ENCODE data around the gene BRF1. TPM values are rescaled to one million over a fixed set of nuclear protein-coding genes. Genes with fewer than 3 reads are reported as not detected.

The BRF1 gene
- total RNA-seq, 8 experiments from 2014 or later, result 14.4 to 36.3 (median 30.8) TPM

DNA sequence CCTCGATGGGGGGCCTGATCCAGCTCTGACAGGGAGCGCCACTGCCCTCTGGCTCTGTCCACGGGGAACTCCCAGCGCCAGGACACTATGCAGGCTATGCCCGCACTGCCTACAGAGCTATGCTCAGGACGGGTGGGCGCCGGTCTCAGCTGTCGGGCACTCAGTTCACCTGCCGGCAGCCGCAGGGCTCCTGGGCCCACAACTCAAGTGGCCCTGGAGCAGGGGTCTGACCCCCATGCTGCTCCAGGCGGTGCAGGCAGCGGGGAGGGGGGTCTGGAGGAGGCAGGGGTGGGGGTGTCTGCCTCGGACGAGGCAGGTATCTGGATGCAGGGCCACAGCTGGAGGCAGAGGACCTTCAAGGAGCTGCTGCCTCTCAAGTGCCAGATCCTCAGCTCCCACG is 91.2 kb downstream of the BRF1 start:
- in situ Hi-C loops (cut with MboI; ENCODE audit: low pct_unique_long_range_greater_than_20kb in 2 of 9, low sequenced_read_pairs in 9 of 9, unreplicated experiment in 9 of 9), result loop anchor here in 1 of 9 experiments (25.0 kb wide), 1 partner anchor 153 kb away; no protein-coding TSS in a partner anchor
- Histone ChIP-seq H3K27ac (no peak overlapping the region), H3K4me3 (no peak overlapping the region), H3K4me1 (replicated peaks in 1 of 2) (peaks cover 5 to 14% of the 10 kb centered on the region in 2 donors)
- no peak for ATAC-seq (replicated peaks in 6 of 8)
- 100% methylated on average over 1 of the region's 16 CpGs; no CpG with 5 or more reads in 9 of the 10 experiments for WGBS, 10 experiments

DNA sequence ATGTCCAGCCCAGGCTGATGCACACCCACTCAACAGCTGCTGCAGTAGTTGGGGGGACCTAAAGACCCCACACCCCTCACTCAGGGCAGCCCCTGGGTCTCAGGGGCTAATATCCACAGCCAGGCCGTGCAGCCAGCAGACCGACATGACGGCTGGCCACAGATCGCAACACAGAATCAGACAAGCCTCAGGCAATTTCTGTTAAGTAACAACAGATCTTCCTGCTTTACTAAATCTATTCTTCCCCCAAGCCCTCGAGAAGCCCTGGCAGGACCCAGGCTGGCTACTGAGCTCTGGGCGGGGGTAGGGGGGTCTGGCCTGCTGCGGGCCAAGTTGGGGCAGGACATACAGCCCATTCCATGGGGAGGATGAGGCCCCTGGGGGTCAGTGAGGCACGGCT is 91.7 kb downstream of the BRF1 start:
- ATAC-seq (replicated peaks in 6 of 8), result no peak
- 100% methylated on average over 2 of the region's 8 CpGs; no CpG with 5 or more reads in 9 of the 10 experiments for WGBS, 10 experiments
- peaks cover 5 to 14% of the 10 kb centered on the region in 2 donors for H3K4me1 ChIP-seq (replicated peaks in 1 of 2)
- in situ Hi-C loops (cut with MboI; ENCODE audit: low pct_unique_long_range_greater_than_20kb in 2 of 9, low sequenced_read_pairs in 9 of 9, unreplicated experiment in 9 of 9), result loop anchor here in 1 of 9 experiments (25.0 kb wide), 1 partner anchor 153 kb away; no protein-coding TSS in a partner anchor
- no peak overlapping the region for H3K4me3 ChIP-seq
- no peak overlapping the region for H3K27ac ChIP-seq

DNA sequence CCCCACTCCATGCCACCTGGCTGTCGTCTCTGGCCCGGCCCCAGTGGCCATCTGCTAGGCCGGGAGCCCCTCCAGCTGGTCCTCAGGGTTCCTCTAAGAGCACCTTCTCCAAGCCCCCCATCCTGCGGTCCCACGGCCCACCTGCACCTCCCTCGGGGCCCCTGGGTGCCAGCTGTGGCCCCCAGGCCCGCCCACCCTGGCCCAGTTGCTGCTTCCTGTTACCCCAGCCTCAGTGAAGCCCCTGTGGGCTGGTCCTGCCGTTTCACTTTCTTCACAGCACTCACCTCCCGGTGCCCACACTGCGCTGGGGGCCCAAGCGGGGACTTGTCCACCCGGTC is 92.1 kb downstream of the BRF1 start:
- H3K4me3 ChIP-seq, result no peak overlapping the region
- WGBS, 10 experiments, result 80% methylated on average over 1 of the region's 12 CpGs; no CpG with 5 or more reads in 9 of the 10 experiments
- H3K27ac ChIP-seq, result no peak overlapping the region
- in situ Hi-C loops (cut with MboI; ENCODE audit: low pct_unique_long_range_greater_than_20kb in 2 of 9, low sequenced_read_pairs in 9 of 9, unreplicated experiment in 9 of 9), result loop anchor here in 1 of 9 experiments (25.0 kb wide), 1 partner anchor 154 kb away; no protein-coding TSS in a partner anchor
- peaks cover 5 to 16% of the 10 kb centered on the region in 2 donors for H3K4me1 ChIP-seq (replicated peaks in 1 of 2)
- no peak for ATAC-seq (replicated peaks in 6 of 8)

DNA sequence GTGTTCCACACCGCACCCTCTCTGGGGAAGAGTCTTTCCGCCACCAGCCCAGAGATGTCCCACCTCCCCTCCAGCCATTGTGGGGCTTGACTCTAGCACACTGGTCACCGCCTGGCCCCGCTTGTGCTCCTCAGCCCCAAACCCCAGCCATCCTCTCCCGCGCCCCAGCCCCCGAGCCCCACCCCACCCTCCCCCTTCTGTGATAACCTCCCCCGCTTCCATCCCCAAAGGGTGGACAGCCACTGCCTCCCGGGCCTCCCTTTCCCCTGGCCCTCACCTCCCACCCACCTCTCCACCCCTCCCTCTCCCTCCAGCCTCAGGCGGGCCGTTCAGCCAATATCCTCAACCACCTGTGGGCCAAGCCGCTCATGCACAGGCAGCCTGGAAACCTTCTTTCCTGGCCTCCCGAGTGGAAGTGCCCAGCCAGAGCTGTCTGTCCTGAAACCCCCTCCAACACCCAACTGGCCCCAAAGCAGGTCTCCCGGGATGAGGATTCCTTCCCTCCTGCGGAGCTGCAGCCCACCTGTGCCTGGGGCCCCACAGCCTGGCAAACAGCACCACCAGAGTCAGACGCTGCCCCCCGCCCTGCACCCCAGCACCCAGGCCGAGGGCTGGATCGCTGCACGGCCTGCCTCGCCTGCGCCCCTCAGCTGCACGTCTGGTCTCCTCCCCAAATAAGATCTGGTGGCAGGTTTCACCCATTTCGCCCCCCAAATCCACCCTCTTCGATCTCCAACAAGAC is 92.6 kb downstream of the BRF1 start:
- no peak overlapping the region for H3K4me3 ChIP-seq
- no peak overlapping the region for H3K27ac ChIP-seq
- in situ Hi-C loops (cut with MboI; ENCODE audit: low pct_unique_long_range_greater_than_20kb in 2 of 9, low sequenced_read_pairs in 9 of 9, unreplicated experiment in 9 of 9), result loop anchor here in 1 of 9 experiments (25.0 kb wide), 1 partner anchor 154 kb away; no protein-coding TSS in a partner anchor
- H3K4me1 ChIP-seq (replicated peaks in 1 of 2), result peaks cover 10 to 22% of the 10 kb centered on the region in 2 donors
- no peak for ATAC-seq (replicated peaks in 6 of 8)
- no CpG with 5 or more reads among the region's 25 CpGs for WGBS, 10 experiments

DNA sequence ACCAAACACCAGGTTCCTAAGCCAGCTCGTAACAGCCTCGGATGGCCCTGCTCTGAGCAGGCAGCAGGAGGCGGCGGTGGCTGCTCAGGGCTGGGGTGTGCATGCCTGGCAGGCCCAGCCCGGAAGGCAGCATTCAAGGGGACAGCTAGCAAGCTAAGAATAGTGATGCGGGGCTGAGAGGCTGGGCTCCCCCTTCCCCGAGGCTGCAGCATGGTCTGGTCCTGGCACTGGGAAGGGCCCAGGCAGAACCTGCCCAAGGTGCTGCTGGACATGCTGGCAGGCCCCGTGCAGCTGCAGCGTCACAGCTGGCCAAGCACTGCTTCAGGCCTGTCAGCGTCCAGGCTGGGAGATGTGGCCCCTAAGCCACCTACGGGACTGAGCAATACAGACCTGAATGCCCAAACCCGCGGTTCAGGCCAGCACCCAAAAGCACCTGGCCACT is 93.3 kb downstream of the BRF1 start:
- 30 to 64% (median 60%) methylated on average over 2 to 4 of the region's 13 CpGs; no CpG with 5 or more reads in 7 of the 10 experiments for WGBS, 10 experiments
- ATAC-seq (replicated peaks in 6 of 8), result peak in 6 of 8 experiments; percentile 3 to 11 (median 7)
- H3K4me1 ChIP-seq (replicated peaks in 1 of 2), result peaks cover 7 to 20% of the 10 kb centered on the region in 2 donors
- no peak overlapping the region for H3K4me3 ChIP-seq
- no peak overlapping the region for H3K27ac ChIP-seq
- in situ Hi-C loops (cut with MboI; ENCODE audit: low pct_unique_long_range_greater_than_20kb in 2 of 9, low sequenced_read_pairs in 9 of 9, unreplicated experiment in 9 of 9), result loop anchor here in 1 of 9 experiments (25.0 kb wide), 1 partner anchor 155 kb away; no protein-coding TSS in a partner anchor

DNA sequence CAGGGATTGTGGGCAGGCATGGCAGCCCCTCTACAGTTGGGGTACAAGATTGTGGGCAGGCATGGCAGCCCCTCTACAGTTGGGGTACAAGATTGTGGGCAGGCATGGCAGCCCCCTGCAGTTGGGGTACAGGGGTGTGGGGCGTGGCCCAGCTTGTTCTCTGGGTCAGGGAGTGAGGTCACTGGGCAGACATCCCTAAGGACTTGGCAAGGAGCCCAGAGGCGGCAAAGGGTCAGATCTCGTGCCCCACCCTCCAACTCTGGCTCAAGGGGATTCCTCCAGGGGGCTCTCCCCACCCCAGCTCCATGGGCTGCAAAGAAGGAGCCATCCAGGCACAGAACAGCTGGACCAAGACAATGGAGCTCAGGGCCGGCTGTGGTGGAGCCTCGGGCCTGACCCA is 93.9 kb downstream of the BRF1 start:
- no peak overlapping the region for H3K4me3 ChIP-seq
- ATAC-seq (replicated peaks in 6 of 8), result no peak
- peaks cover 10 to 23% of the 10 kb centered on the region in 2 donors for H3K4me1 ChIP-seq (replicated peaks in 1 of 2)
- in situ Hi-C loops (cut with MboI; ENCODE audit: low pct_unique_long_range_greater_than_20kb in 2 of 9, low sequenced_read_pairs in 9 of 9, unreplicated experiment in 9 of 9), result loop anchor here in 1 of 9 experiments (25.0 kb wide), 1 partner anchor 155 kb away; no protein-coding TSS in a partner anchor
- WGBS, 10 experiments, result no CpG with 5 or more reads among the region's 5 CpGs
- no peak overlapping the region for H3K27ac ChIP-seq

DNA sequence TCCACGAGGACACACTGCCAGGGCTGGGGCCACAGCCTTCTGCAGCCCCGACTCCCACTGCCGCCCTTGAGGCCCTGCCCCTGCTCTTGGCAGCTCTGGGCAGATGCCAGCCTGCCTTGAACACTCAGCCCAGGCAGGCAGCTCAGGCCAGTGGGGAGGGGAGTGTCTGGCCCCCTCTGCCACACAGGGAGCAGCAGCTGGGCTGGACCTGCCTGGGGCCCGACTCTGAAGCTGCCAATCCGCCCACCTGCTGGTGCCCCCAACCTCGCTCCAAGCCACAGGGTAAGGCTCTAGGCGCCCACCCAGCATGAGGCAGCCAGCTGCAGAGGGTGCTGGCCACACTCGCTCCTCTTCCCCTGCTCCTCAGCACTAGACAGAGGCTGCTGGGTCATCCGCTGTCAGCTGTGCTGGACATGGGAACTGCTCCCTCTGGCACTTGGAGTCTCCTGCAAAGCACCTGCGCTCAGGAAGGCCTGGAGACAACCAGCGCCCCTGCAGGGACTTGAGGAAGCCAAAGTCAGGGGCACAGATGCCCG is 95.1 kb downstream of the BRF1 start:
- H3K4me1 ChIP-seq (replicated peaks in 1 of 2), result peaks cover 21 to 32% of the 10 kb centered on the region in 2 donors
- peak in 3 of 8 experiments; percentile 2 to 15 (median 3) for ATAC-seq (replicated peaks in 6 of 8)
- no peak overlapping the region for H3K27ac ChIP-seq
- 20 to 100% (median 60%) methylated on average over 1 to 3 of the region's 12 CpGs; no CpG with 5 or more reads in 7 of the 10 experiments for WGBS, 10 experiments
- in situ Hi-C loops (cut with MboI; ENCODE audit: low pct_unique_long_range_greater_than_20kb in 2 of 9, low sequenced_read_pairs in 9 of 9, unreplicated experiment in 9 of 9), result loop anchor here in 1 of 9 experiments (25.0 kb wide), 1 partner anchor 157 kb away; no protein-coding TSS in a partner anchor
- no peak overlapping the region for H3K4me3 ChIP-seq

DNA sequence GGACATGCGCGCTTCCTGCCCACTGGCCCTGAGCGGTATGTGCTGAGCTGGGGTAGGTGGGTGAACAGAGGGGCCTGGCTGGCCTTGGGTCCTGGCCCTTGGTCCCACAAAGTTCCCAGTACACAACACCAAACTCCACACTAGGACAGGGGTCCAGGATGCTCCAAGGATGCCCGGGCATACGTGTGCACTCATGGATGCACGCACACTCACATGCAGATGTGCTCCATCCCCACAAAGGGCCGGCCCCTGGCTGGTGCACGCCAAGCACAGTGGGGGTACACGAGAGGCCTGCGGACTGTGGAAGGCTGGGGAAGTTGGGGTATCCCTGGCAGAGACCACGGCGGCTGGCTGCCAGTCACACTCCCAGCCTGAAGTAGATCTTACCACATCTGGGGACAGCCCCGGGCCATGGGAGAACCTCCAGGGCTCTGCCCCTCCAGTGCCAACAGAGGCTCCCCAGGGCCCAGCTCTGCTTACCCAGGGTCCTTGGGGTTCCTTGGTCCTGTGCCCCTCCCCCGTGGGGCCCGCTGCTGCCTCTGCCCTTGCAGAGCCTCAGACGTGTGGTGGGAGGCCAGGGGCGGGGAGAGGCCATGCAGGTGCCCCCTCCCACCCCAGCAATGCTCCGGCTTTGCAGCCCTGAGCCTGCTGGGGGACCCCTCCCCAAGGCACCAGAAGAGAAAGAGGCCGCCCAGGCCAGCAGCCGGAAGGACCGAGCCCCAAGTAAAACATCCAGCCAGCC is 95.7 kb downstream of the BRF1 start:
- peaks cover 26 to 37% of the 10 kb centered on the region in 2 donors for H3K4me1 ChIP-seq (replicated peaks in 1 of 2)
- H3K27ac ChIP-seq, result no peak overlapping the region
- ATAC-seq (replicated peaks in 6 of 8), result peak in 1 of 8 experiments; percentile 3
- WGBS, 10 experiments, result 90 to 100% methylated on average over 1 to 2 of the region's 21 CpGs; no CpG with 5 or more reads in 8 of the 10 experiments
- no peak overlapping the region for H3K4me3 ChIP-seq
- in situ Hi-C loops (cut with MboI; ENCODE audit: low pct_unique_long_range_greater_than_20kb in 2 of 9, low sequenced_read_pairs in 9 of 9, unreplicated experiment in 9 of 9), result loop anchor here in 1 of 9 experiments (25.0 kb wide), 1 partner anchor 157 kb away; no protein-coding TSS in a partner anchor

DNA sequence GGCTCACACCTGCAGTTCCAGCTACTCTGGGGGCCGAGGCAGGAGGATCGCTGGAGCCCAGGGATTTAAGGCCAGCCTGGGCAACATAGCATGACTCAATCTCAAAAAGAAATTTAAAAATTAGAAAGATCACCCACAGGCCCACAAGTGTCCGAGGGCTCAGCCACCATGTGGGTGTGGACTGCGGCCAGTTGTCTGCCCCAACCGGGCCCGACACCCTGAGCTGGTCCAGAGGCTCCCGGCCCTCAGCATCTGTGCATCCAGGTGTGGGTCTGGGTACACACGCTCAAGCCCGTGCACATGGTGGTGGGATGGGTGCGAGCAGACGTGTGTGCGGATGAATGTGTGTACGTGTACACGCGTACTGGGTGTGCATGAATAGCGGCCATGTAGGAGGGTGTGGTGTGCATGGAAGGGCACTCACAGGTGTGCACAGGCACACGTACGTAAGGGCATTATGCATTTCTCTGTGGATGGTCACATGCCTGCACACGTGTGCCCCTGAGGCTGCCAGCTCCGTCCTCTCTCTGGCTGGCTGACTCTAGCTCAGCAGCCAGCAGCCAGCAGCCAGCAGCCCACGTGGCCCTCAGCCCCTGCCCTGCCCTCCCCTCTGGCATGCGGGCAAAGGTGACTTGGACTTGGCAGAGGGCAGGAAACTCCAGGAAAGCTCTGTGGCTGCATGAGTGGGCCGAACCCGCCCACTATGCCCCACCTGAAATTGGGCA is 96.4 kb downstream of the BRF1 start:
- no peak overlapping the region for H3K4me3 ChIP-seq
- H3K4me1 ChIP-seq (replicated peaks in 1 of 2), result peaks cover 26 to 39% of the 10 kb centered on the region in 2 donors
- in situ Hi-C loops (cut with MboI; ENCODE audit: low pct_unique_long_range_greater_than_20kb in 2 of 9, low sequenced_read_pairs in 9 of 9, unreplicated experiment in 9 of 9), result loop anchor here in 1 of 9 experiments (25.0 kb wide), 1 partner anchor 158 kb away; no protein-coding TSS in a partner anchor
- no peak overlapping the region for H3K27ac ChIP-seq
- peak in 3 of 8 experiments; percentile 8 to 19 (median 17) for ATAC-seq (replicated peaks in 6 of 8)
- WGBS, 10 experiments, result 43 to 100% (median 70%) methylated on average over 1 to 3 of the region's 24 CpGs; no CpG with 5 or more reads in 4 of the 10 experiments

DNA sequence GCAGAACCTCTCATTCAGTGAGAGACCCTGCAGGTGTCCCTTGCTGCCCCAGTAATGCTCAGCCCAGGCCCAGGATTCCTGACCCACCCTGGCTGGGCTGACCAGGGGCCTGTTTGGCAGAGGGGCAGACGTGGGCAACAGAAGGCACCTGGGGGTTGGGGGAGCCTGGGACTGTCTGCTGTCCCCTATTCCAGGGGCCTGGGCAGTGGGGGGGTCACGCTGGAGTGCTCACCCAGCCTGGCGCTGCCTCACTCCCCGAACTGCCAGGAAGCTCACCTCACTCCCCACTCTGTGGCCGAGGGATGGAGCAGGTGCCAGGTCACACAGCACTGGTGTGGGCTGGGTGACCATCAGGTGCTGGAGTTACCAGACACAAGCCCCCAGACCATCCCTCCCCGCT is 97.1 kb downstream of the BRF1 start:
- peak in 1 of 8 experiments; percentile 1 for ATAC-seq (replicated peaks in 6 of 8)
- 80% methylated on average over 1 of the region's 6 CpGs; no CpG with 5 or more reads in 9 of the 10 experiments for WGBS, 10 experiments
- H3K4me3 ChIP-seq, result no peak overlapping the region
- H3K27ac ChIP-seq, result peak overlapping the region in 1 of 2 donors; percentile 38
- H3K4me1 ChIP-seq (replicated peaks in 1 of 2), result peaks cover 26 to 39% of the 10 kb centered on the region in 2 donors
- in situ Hi-C loops (cut with MboI; ENCODE audit: low pct_unique_long_range_greater_than_20kb in 2 of 9, low sequenced_read_pairs in 9 of 9, unreplicated experiment in 9 of 9), result loop anchor here in 1 of 9 experiments (25.0 kb wide), 1 partner anchor 159 kb away; no protein-coding TSS in a partner anchor

DNA sequence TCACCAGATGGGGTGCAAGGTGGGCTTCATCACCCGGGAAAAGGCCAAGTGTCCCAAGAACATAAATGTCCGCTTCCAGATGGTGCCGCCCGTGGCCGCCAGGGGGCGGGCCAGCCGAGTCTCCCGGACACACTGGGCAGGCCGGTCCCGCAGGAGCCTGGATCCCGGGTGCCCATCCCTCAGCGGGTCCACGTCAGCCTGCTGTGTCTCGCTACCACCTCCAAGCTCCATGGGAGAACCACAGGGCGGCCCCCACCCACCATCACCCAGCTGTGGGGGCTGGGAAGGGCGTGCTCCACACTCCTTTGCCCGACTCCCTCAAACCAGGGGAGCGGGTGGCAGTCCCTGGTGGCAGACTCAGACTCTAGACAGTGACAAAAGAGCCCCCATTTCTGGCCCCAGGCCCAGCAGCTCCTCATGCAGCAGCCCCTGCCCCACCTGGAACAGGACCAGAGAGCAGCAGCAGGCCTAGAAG is 97.7 kb downstream of the BRF1 start:
- Histone ChIP-seq H3K4me3 (no peak overlapping the region), H3K27ac (peak overlapping the region in 1 of 2 donors; percentile 14), H3K4me1 (replicated peaks in 1 of 2) (peaks cover 26 to 39% of the 10 kb centered on the region in 2 donors)
- peak; percentile 63 to 84 (median 82) for ATAC-seq (replicated peaks in 6 of 8)
- WGBS, 10 experiments, result 0 to 25% methylated on average over 4 to 8 of the region's 18 CpGs; no CpG with 5 or more reads in 8 of the 10 experiments
- in situ Hi-C loops (cut with MboI; ENCODE audit: low pct_unique_long_range_greater_than_20kb in 2 of 9, low sequenced_read_pairs in 9 of 9, unreplicated experiment in 9 of 9), result loop anchor here in 1 of 9 experiments (25.0 kb wide), 1 partner anchor 159 kb away; no protein-coding TSS in a partner anchor
